Lower lobe of right lung (tissue), 2 donors: ENCODE data around the gene ZMIZ1. TPM values are rescaled to one million over a fixed set of nuclear protein-coding genes. Genes with fewer than 3 reads are reported as not detected.

ENCODE experiments used
- ATAC-seq, 2 donors: fragments of 200-7000 bp; cut with Tn5 transposase; one replicate each; pipeline ENCODE4 v1.9.1; 2020 to 2022; ENCODE audit warnings: mild to moderate bottlenecking in 2 of 2, moderate library complexity in 2 of 2
- DNase-seq: peaks from one replicate; pipeline ENCODE4 v3.0.0-alpha.2; 2020
- H3K27ac ChIP-seq: fragments of 200-600 bp; one replicate; pipeline ENCODE4 v1.8.0; 2022
- H3K27me3 ChIP-seq: fragments of 200-600 bp; one replicate; pipeline ENCODE4 v1.8.0; 2022; ENCODE audit warnings: low read depth
- H3K36me3 ChIP-seq: fragments of 200-600 bp; one replicate; pipeline ENCODE4 v1.8.0; 2022; ENCODE audit warnings: mild to moderate bottlenecking
- H3K4me1 ChIP-seq: fragments of 200-600 bp; one replicate; pipeline ENCODE4 v1.8.0; 2022
- H3K4me3 ChIP-seq: fragments of 200-600 bp; one replicate; pipeline ENCODE4 v1.8.0; 2022; ENCODE audit warnings: mild to moderate bottlenecking
- H3K9me3 ChIP-seq: fragments of 200-600 bp; one replicate; pipeline ENCODE4 v1.8.0; 2022
- intact Hi-C: fragments of 100-400 bp; cut with DNase I; formaldehyde crosslinking; loops from one replicate; pipeline ENCODE4 v1.11.0; 2022
- total RNA-seq: library from RNA; stranded (reverse); fragmentation: NEBNext Ultra II Directional; extraction: Animal tissue kit (Norgen Biotek cat#: 25700); gene quantifications from one replicate; pipeline ENCODE4 v1.2.1, GENCODE V29; 2021
- TF ChIP-seq, protein P1 (sequence below): fragments of 200-600 bp; IDR thresholded peaks from one replicate; pipeline ENCODE4 v1.8.0; 2022; ENCODE audit warnings: antibody characterized with exemption, mild to moderate bottlenecking
- donor health status: DM: no; HTN: yes; CAD: no; lungs with severe emphysema.

ZMIZ1 gene
- total RNA-seq, 1 donor from 2014 or later = 102 TPM

DNA sequence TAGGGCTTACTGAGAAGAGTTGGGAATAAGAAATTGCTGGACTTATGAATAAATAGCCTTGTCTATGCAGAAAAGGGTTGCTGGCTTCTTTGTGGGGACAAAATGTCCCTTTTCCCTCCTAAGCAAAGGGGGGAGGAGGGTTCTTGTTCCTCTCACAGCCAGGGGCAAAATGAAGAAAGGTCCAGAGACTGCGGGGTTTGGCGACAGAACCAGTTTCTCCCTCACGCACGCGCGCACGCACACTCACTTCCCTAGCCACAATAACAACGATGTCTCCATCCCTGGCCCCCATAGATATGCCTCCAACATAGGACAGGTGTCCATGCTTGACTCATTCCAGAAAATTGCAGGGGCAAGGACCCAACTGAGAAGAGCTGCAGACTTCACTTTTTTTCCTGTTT lies 3.3 kb downstream of the ZMIZ1 start:
- Histone ChIP-seq H3K4me1 (peaks cover 66% of the 10 kb centered on the region), H3K36me3 (no peaks in the 10 kb centered on the region), H3K4me3 (peak overlapping the region; percentile 86), H3K9me3 (no peaks in the 10 kb centered on the region), H3K27me3 (no peaks in the 10 kb centered on the region), H3K27ac (peak overlapping the region; percentile 95)
- TF ChIP-seq, protein P1, sequence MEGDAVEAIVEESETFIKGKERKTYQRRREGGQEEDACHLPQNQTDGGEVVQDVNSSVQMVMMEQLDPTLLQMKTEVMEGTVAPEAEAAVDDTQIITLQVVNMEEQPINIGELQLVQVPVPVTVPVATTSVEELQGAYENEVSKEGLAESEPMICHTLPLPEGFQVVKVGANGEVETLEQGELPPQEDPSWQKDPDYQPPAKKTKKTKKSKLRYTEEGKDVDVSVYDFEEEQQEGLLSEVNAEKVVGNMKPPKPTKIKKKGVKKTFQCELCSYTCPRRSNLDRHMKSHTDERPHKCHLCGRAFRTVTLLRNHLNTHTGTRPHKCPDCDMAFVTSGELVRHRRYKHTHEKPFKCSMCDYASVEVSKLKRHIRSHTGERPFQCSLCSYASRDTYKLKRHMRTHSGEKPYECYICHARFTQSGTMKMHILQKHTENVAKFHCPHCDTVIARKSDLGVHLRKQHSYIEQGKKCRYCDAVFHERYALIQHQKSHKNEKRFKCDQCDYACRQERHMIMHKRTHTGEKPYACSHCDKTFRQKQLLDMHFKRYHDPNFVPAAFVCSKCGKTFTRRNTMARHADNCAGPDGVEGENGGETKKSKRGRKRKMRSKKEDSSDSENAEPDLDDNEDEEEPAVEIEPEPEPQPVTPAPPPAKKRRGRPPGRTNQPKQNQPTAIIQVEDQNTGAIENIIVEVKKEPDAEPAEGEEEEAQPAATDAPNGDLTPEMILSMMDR = no peak
- DNase-seq (no peak), ATAC-seq (no peak)
- intact Hi-C loops = no loop called here

DNA sequence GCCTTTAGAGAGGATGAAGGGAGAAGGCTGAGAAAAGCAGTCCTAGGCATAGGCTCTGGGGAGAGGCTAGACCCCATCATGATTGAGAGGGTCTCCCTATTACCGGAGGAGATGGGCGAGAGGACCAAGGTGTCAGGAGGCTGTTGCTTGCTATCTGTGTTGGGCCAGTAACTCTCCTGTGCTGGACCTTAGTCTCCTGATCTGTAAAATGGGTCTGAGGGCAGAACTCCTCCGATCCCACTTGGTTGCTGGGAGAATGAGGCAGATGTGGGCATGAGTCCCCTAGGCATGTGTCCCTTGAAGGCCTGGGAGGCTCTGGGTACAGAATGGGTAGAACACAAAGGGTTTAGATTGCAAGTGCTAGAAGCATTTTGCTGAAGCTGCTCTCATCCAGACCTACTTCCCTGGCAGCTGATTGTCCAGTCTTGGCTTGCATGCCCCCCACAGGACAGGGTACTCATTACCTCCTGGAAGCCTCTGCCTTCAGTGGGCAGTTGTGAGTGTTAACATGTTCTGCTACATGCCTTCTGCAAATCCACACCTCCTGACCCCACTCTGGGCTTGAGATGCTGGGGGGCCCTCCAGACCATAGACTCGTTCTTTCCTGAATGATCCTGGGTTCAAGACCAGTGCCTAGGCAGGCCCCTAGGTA lies 4.4 kb downstream of the ZMIZ1 start:
- no peak for ATAC-seq
- intact Hi-C loops = no loop called here
- H3K4me1 ChIP-seq = peaks cover 73% of the 10 kb centered on the region
- H3K9me3 ChIP-seq = no peaks in the 10 kb centered on the region
- TF ChIP-seq, protein P1 = no peak
- H3K36me3 ChIP-seq = no peaks in the 10 kb centered on the region
- H3K27me3 ChIP-seq = no peaks in the 10 kb centered on the region
- DNase-seq = no peak
- H3K4me3 ChIP-seq = no peak overlapping the region
- peak overlapping the region; percentile 95 for H3K27ac ChIP-seq

GRCh38 chr10:79073784-79074432 lies 5.1 kb downstream of the ZMIZ1 start:
- ATAC-seq (no peak), DNase-seq (peak; percentile 66)
- Histone ChIP-seq H3K9me3 (no peaks in the 10 kb centered on the region), H3K36me3 (no peaks in the 10 kb centered on the region), H3K4me3 (no peak overlapping the region), H3K27me3 (no peaks in the 10 kb centered on the region), H3K27ac (peak overlapping the region; percentile 51), H3K4me1 (peaks cover 77% of the 10 kb centered on the region)
- TF ChIP-seq, protein P1 = no peak
- intact Hi-C loops = no loop called here

GRCh38 chr10:79074732-79075131 lies 6.0 kb downstream of the ZMIZ1 start:
- intact Hi-C loops = no loop called here
- Histone ChIP-seq H3K4me1 (peaks cover 85% of the 10 kb centered on the region), H3K36me3 (no peaks in the 10 kb centered on the region), H3K9me3 (no peaks in the 10 kb centered on the region), H3K27ac (peak overlapping the region; percentile 51), H3K4me3 (no peak overlapping the region), H3K27me3 (no peaks in the 10 kb centered on the region)
- no peak for ATAC-seq
- DNase-seq = peak; percentile 61
- TF ChIP-seq, protein P1 = no peak

GRCh38 chr10:79075418-79075817 lies 6.7 kb downstream of the ZMIZ1 start:
- no peak for ATAC-seq
- peaks cover 92% of the 10 kb centered on the region for H3K4me1 ChIP-seq
- no peak overlapping the region for H3K4me3 ChIP-seq
- no peak for DNase-seq
- no peaks in the 10 kb centered on the region for H3K27me3 ChIP-seq
- H3K36me3 ChIP-seq = no peaks in the 10 kb centered on the region
- H3K27ac ChIP-seq = no peak overlapping the region
- TF ChIP-seq, protein P1 = no peak
- no peaks in the 10 kb centered on the region for H3K9me3 ChIP-seq
- intact Hi-C loops = no loop called here
